NB4 (cell line): ENCODE measurements around the gene DNAJC27.

Source experiments
- POLR2A ChIP-seq: IDR thresholded peaks from 2 replicates; pipeline ENCODE4 v1.6.1; 2011; ENCODE audit warnings: mild to moderate bottlenecking; ENCODE audit not compliant: insufficient read length; ENCODE audit errors: extremely low read depth
- TF ChIP-seq, protein P1 (sequence below): IDR thresholded peaks from one replicate; pipeline ENCODE4 v1.5.1; 2012; ENCODE audit warnings: low read depth, low read length

GRCh38 chr2:25018681-25019080 is 46.9 kb upstream of the DNAJC27 start:
- TF ChIP-seq, protein P1, sequence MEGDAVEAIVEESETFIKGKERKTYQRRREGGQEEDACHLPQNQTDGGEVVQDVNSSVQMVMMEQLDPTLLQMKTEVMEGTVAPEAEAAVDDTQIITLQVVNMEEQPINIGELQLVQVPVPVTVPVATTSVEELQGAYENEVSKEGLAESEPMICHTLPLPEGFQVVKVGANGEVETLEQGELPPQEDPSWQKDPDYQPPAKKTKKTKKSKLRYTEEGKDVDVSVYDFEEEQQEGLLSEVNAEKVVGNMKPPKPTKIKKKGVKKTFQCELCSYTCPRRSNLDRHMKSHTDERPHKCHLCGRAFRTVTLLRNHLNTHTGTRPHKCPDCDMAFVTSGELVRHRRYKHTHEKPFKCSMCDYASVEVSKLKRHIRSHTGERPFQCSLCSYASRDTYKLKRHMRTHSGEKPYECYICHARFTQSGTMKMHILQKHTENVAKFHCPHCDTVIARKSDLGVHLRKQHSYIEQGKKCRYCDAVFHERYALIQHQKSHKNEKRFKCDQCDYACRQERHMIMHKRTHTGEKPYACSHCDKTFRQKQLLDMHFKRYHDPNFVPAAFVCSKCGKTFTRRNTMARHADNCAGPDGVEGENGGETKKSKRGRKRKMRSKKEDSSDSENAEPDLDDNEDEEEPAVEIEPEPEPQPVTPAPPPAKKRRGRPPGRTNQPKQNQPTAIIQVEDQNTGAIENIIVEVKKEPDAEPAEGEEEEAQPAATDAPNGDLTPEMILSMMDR: no peak
- no peak for TF ChIP-seq POLR2A
